Gastrocnemius medialis (tissue), 4 donors: ENCODE results near the gene PXDN. TPM values are rescaled to one million over a fixed set of nuclear protein-coding genes. Genes with fewer than 3 reads are reported as not detected.
"Not testable (repeated sequence)": the region's sequence is repeated elsewhere in the genome, so short reads cannot be mapped to it uniquely, and the experiment has no call there.

Source experiments
- ATAC-seq, 2 donors: fragments of 150-250 bp; one replicate each; pipeline ENCODE4 v1.9.1; 2016
- DNase-seq, 2 donors: peaks; one replicate each; pipeline ENCODE4 v3.0.0-alpha.2; 2019
- H3K27ac ChIP-seq, 4 donors: fragments of 200-600 bp; sonication (generic); 1 replicate in 1 of 4; 2 replicates in 3 of 4; pipeline ENCODE4 v1.5.1; 2016 to 2018; ENCODE audit warnings: mild to moderate bottlenecking in 2 of 4, moderate library complexity in 1 of 4
- H3K27me3 ChIP-seq, 3 donors: fragments of 200-600 bp; sonication (generic) in 2 of 3; 1 replicate in 1 of 3; 2 replicates in 2 of 3; pipeline versions ENCODE4 v1.5.1 to v1.6.0; 2016 to 2019; ENCODE audit warnings: mild to moderate bottlenecking in 1 of 3, moderate library complexity in 1 of 3
- H3K36me3 ChIP-seq, 2 donors: fragments of 200-600 bp; sonication (generic) in 1 of 2; one replicate each; pipeline ENCODE4 v1.5.1; 2017 to 2018
- H3K4me1 ChIP-seq, 2 donors: fragments of 200-600 bp; sonication (generic) in 1 of 2; one replicate each; pipeline ENCODE4 v1.5.1; 2016 to 2017; ENCODE audit warnings: mild to moderate bottlenecking in 2 of 2
- H3K4me3 ChIP-seq, 4 donors: fragments of 200-600 bp; sonication (generic) in 3 of 4; 1 replicate in 1 of 4; 2 replicates in 3 of 4; pipeline ENCODE4 v1.5.1; 2016 to 2019; ENCODE audit warnings: mild to moderate bottlenecking in 2 of 4
- H3K9me3 ChIP-seq, 3 donors: fragments of 200-600 bp; sonication (generic) in 2 of 3; 1 replicate in 1 of 3; 2 replicates in 2 of 3; pipeline ENCODE4 v1.5.1; 2016 to 2019
- CTCF ChIP-seq, 5 experiments: fragments of 450-650 bp in 3 of 5; fragments of 200-600 bp in 2 of 5; sonication (generic) in 2 of 5; IDR thresholded peaks in 4 of 5; conservative IDR thresholded peaks in 1 of 5; 1 replicate in 4 of 5; 2 replicates in 1 of 5; pipeline ENCODE4 v1.5.1; 2016 to 2019; ENCODE audit warnings: antibody characterized with exemption in 5 of 5, mild to moderate bottlenecking in 3 of 5, moderate library complexity in 3 of 5
- POLR2A ChIP-seq, 2 donors: fragments of 450-650 bp; IDR thresholded peaks; one replicate each; pipeline ENCODE4 v1.6.1; 2017; ENCODE audit warnings: antibody characterized with exemption in 2 of 2, mild to moderate bottlenecking in 2 of 2, moderate library complexity in 2 of 2
- in situ Hi-C, 4 donors: fragments of 200-750 bp; cut with MboI; loops; one replicate each; pipeline versions ENCODE4 v1.15.0 to v1.8.0; 2017; ENCODE audit warnings: low sequenced_read_pairs in 4 of 4
- intact Hi-C: fragments of 100-400 bp; cut with DNase I; formaldehyde crosslinking; loops from one replicate; pipeline ENCODE4 v1.15.1; 2023; ENCODE audit warnings: low total_unique reads
- total RNA-seq, 4 donors: library from RNA; depleted of rRNA; stranded (reverse); fragments of >200 nt; gene quantifications; one replicate each; pipeline versions ENCODE4 v1.1.0 to v1.2.3, GENCODE V29; 2016

PXDN gene
- total RNA-seq, 4 donors from 2014 or later: 7.8 to 13.4 (median 10.3) TPM

GRCh38 chr2:1708476-1709334 lies 35.6 kb downstream of the PXDN start:
- ATAC-seq (no peak), DNase-seq (no peak)
- no peaks in the 10 kb centered on the region for H3K36me3 ChIP-seq
- intact Hi-C loops (no loop called here), in situ Hi-C loops (no loop called here)
- H3K9me3 ChIP-seq: no peaks in the 10 kb centered on the region
- H3K27me3 ChIP-seq: no peaks in the 10 kb centered on the region
- peak overlapping the region; percentile 36 to 73 (median 69) for H3K27ac ChIP-seq
- no peak for TF ChIP-seq POLR2A (IDR thresholded peaks at IDR 0.05)
- peak in 1 of 5 experiments; percentile 26 for TF ChIP-seq CTCF (IDR thresholded peaks at IDR 0.05 in 4 of 5, conservative IDR thresholded peaks at IDR 0.05 in 1 of 5)
- peaks cover 13 to 25% of the 10 kb centered on the region in 2 donors for H3K4me1 ChIP-seq
- H3K4me3 ChIP-seq: no peak overlapping the region

GRCh38 chr2:1707771-1708418 lies 36.4 kb downstream of the PXDN start:
- Histone ChIP-seq H3K4me3 (peak overlapping the region in 1 of 4 donors; percentile 10), H3K27me3 (no peaks in the 10 kb centered on the region), H3K9me3 (no peaks in the 10 kb centered on the region), H3K27ac (peak overlapping the region; percentile 52 to 73 (median 69)), H3K36me3 (no peaks in the 10 kb centered on the region), H3K4me1 (peaks cover 8 to 19% of the 10 kb centered on the region in 2 donors)
- in situ Hi-C loops (no loop called here), intact Hi-C loops (no loop called here)
- peak in 1 of 2 donors; percentile 32 for DNase-seq
- TF ChIP-seq CTCF (IDR thresholded peaks at IDR 0.05 in 4 of 5, conservative IDR thresholded peaks at IDR 0.05 in 1 of 5): no peak
- peak in 1 of 2 donors; percentile 29 for TF ChIP-seq POLR2A (IDR thresholded peaks at IDR 0.05)
- peak; percentile 74 to 85 for ATAC-seq

- ATAC-seq, H3K27ac ChIP-seq, H3K27me3 ChIP-seq, H3K9me3 ChIP-seq, intact Hi-C loops, in situ Hi-C loops, H3K4me3 ChIP-seq, DNase-seq, H3K36me3 ChIP-seq: not testable (repeated sequence)
- H3K4me1 ChIP-seq: peaks cover 8 to 12% of the 10 kb centered on the region in 2 donors
Observed at GRCh38 chr2:1706089-1706841, 38.0 kb downstream of the PXDN start.

- intact Hi-C loops: no loop called here
- H3K4me1 ChIP-seq: peaks cover 8 to 12% of the 10 kb centered on the region in 2 donors
- DNase-seq: no peak
- in situ Hi-C loops: no loop called here
- ATAC-seq: no peak
- H3K4me3 ChIP-seq: no peak overlapping the region
- H3K9me3 ChIP-seq: no peaks in the 10 kb centered on the region
- H3K27me3 ChIP-seq: no peaks in the 10 kb centered on the region
- TF ChIP-seq POLR2A (IDR thresholded peaks at IDR 0.05) (no peak), CTCF (IDR thresholded peaks at IDR 0.05 in 4 of 5, conservative IDR thresholded peaks at IDR 0.05 in 1 of 5) (no peak)
- no peaks in the 10 kb centered on the region for H3K36me3 ChIP-seq
- H3K27ac ChIP-seq: no peak overlapping the region
Observed at GRCh38 chr2:1705557-1706076, 38.7 kb downstream of the PXDN start.
